ENCODE measurements around the gene SLC34A3. TPM values are rescaled to one million over a fixed set of nuclear protein-coding genes. Genes with fewer than 3 reads are reported as not detected.

Gene SLC34A3
- total RNA-seq, 1 donor from 2014 or later = 0.09 TPM

DNA sequence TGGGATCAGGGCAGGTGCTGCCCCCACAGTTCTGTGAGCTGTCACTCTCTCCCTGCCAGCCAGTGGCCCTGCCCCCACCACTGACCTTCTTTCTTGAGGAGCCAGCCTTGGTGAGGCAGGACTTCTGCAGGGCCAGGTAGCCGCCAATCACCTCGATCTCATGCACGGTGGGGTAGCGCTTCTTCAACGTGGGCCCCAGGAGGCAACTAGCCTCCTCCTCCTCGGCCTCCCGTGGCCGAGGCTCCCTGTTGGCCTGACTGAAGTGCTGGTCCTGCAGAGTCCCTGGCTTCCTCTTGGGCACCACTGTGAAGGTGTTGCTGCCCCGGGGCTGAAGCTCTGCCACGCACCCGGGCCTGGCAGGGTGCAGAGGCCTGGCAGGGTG, 31.8 kb upstream of the SLC34A3 start:
- H3K9ac ChIP-seq (ENCODE audit: low read length) = peak overlapping the region; percentile 52
- no peak for DNase-seq (ENCODE audit: low read depth)
- no peak overlapping the region for H3K4me3 Mint-ChIP-seq (ENCODE audit: unreplicated experiment)

DNA sequence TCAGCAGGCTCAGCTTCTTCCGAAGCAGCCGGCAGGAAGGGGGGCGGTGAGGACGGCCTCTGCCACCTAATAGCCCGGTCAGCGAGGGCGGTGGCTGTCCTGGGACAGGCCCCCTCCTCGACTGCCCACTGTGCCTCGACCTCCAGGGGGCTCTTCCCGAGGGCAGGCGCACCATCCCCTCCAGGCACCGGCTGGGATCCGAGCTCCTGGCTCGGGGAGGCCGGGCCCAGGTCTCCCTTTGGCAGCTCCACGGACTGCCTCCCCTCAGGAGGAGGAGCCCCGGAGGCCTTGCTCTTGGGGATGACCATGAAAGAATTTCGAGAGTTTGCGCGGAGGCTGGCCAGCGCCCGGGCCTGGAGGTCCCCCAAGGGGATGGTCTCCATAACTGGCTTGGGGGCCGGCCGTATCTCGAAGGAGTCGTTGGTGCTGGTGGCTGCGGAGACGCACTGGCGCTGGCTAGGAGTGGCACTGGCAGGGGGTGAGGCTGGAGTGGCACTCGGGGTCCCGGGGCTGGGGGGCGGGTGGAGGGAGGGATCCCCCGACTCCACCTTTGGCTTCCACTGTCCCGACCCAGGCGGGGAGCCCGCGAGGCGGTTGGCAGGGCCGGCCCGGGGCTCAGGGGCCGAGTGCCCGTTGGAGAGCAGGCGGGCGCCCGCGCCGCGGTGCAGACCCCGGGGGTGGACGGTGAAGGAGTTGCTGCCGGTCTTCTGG, 31.1 kb upstream of the SLC34A3 start:
- H3K27ac Mint-ChIP-seq (ENCODE audit: unreplicated experiment) = no peak overlapping the region

More for the DNA sequence above, 31.8 kb upstream of the SLC34A3 start:
- H3K27me3 Mint-ChIP-seq (ENCODE audit: low read depth, unreplicated experiment) = no peaks in the 10 kb centered on the region
- TF ChIP-seq CTCF (IDR thresholded peaks at IDR 0.05; ENCODE audit: insufficient read depth, low read depth, low read length) = no peak
- no peak for TF ChIP-seq EZH2 (IDR thresholded peaks at IDR 0.05; ENCODE audit: insufficient read depth, low read length)
- H3K4me1 Mint-ChIP-seq (ENCODE audit: low read depth, unreplicated experiment) = peaks cover 10% of the 10 kb centered on the region
- H4K20me1 ChIP-seq (ENCODE audit: insufficient read depth, low read length) = peaks cover 55% of the 10 kb centered on the region
- peak overlapping the region; percentile 89 for H3K4me2 ChIP-seq (ENCODE audit: low read length)
- H3K79me2 ChIP-seq (ENCODE audit: insufficient read depth, low read length) = peaks cover 64% of the 10 kb centered on the region
- H3K9me3 ChIP-seq (ENCODE audit: insufficient read depth, low read depth, low read length) = no peaks in the 10 kb centered on the region
- FAIRE-seq = no peak
- H3K36me3 Mint-ChIP-seq (ENCODE audit: low read depth, unreplicated experiment) = no peaks in the 10 kb centered on the region
- peak overlapping the region; percentile 48 for H3K4me3 ChIP-seq (ENCODE audit: insufficient read depth, low read depth, low read length)
- H3K9me3 Mint-ChIP-seq (ENCODE audit: unreplicated experiment) = no peaks in the 10 kb centered on the region
- H3K27me3 ChIP-seq (ENCODE audit: insufficient read depth, low read length) = no peaks in the 10 kb centered on the region
- H3K36me3 ChIP-seq (ENCODE audit: insufficient read depth, low read length) = no peaks in the 10 kb centered on the region
- peaks cover 18% of the 10 kb centered on the region for H3K4me1 ChIP-seq (ENCODE audit: insufficient read depth, low read length)
- H3K27ac ChIP-seq (ENCODE audit: low read depth, low read length) = no peak overlapping the region
- no peak overlapping the region for H3K27ac Mint-ChIP-seq (ENCODE audit: unreplicated experiment)
- no peak overlapping the region for H2AFZ ChIP-seq (ENCODE audit: low read depth, low read length)

More for the DNA sequence above, 31.1 kb upstream of the SLC34A3 start:
- H3K4me2 ChIP-seq (ENCODE audit: low read length) = peak overlapping the region; percentile 89
- Mint-ChIP-seq H3K4me1 (ENCODE audit: low read depth, unreplicated experiment) (peaks cover 14% of the 10 kb centered on the region), H3K9me3 (ENCODE audit: unreplicated experiment) (no peaks in the 10 kb centered on the region), H3K4me3 (ENCODE audit: unreplicated experiment) (peak overlapping the region; percentile 85), H3K27me3 (ENCODE audit: low read depth, unreplicated experiment) (no peaks in the 10 kb centered on the region), H3K36me3 (ENCODE audit: low read depth, unreplicated experiment) (no peaks in the 10 kb centered on the region)
- FAIRE-seq (no peak), DNase-seq (ENCODE audit: low read depth) (no peak)
- no peaks in the 10 kb centered on the region for H3K36me3 ChIP-seq (ENCODE audit: insufficient read depth, low read length)
- no peak overlapping the region for H3K27ac ChIP-seq (ENCODE audit: low read depth, low read length)
- peaks cover 25% of the 10 kb centered on the region for H3K4me1 ChIP-seq (ENCODE audit: insufficient read depth, low read length)
- H3K27me3 ChIP-seq (ENCODE audit: insufficient read depth, low read length) = no peaks in the 10 kb centered on the region
- peaks cover 55% of the 10 kb centered on the region for H4K20me1 ChIP-seq (ENCODE audit: insufficient read depth, low read length)
- TF ChIP-seq CTCF (IDR thresholded peaks at IDR 0.05; ENCODE audit: insufficient read depth, low read depth, low read length) = no peak
- TF ChIP-seq EZH2 (IDR thresholded peaks at IDR 0.05; ENCODE audit: insufficient read depth, low read length) = no peak
- H2AFZ ChIP-seq (ENCODE audit: low read depth, low read length) = no peak overlapping the region
- peaks cover 65% of the 10 kb centered on the region for H3K79me2 ChIP-seq (ENCODE audit: insufficient read depth, low read length)
- peak overlapping the region; percentile 48 for H3K4me3 ChIP-seq (ENCODE audit: insufficient read depth, low read depth, low read length)
- H3K9ac ChIP-seq (ENCODE audit: low read length) = peak overlapping the region; percentile 52
- no peaks in the 10 kb centered on the region for H3K9me3 ChIP-seq (ENCODE audit: insufficient read depth, low read depth, low read length)
